GM21737 (cell line): ENCODE results near the gene SPZ1.
"Not testable (repeated sequence)": the region's sequence is repeated elsewhere in the genome, so short reads cannot be mapped to it uniquely, and the experiment has no call there.

Source experiments
- ATAC-seq: cut with Tn5 transposase; IDR thresholded peaks from one replicate; pipeline ENCODE4 v1.9.1; 2021; ENCODE audit warnings: mild to moderate bottlenecking, moderate library complexity; ENCODE audit not compliant: unreplicated experiment

SPZ1 gene

DNA sequence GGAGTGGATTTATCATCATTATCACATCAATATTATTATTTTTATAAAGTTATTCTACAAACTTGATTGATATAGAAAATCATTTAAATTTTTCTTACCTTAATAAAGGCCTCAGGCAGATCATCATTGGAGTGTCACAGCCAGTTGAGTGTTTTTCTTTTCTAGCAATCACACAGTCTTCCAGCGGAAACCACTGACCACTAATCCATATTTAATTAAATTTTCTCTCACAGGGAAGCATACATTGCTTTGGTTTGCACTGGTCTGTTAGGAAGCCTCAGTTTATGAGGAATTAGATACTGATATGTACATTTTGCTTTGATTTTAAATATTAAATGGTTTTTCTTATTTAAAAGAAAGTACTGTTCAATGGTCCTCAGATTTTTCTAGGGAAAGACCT lies 6.7 kb downstream of the SPZ1 start:
- no peak for ATAC-seq

DNA sequence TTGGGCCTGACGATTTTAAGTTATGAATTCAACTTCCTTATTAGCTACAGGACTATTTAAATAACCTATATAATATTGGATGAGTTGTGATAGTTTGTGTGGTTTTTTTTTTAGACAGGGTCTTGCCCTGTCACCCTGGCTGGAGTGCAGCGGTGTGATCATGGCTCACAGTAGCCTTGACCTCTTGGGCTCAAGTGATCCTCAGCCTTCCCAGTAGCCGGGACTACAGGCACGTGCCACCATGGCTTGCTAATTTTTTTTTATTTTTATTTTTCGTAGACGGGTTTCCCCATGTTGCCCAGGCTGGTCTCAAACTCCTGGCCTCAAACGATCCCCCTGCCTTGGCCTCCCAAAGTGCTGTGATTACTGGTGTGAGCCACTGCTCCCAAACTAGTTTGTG lies 17.6 kb downstream of the SPZ1 start:
- no peak for ATAC-seq

DNA sequence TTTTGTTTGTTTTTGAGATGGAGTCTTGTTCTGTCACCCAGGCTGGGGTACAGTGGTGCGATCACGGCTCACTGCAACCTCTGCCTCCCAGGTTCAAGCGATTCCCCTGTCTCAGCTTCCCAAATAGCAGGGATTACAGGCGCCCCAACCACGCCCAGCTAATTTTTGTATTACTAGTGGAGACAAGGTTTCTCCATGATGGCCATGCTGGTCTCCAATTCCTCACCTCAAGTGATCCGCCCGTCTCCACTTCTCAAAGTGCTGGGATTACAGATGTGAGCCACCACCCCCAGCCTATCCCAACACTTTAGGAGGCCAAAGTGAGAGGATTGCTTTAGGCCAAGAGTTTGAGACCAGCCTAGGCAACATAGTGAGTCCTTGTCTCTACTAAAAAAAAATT lies 19.3 kb downstream of the SPZ1 start:
- no peak for ATAC-seq

DNA sequence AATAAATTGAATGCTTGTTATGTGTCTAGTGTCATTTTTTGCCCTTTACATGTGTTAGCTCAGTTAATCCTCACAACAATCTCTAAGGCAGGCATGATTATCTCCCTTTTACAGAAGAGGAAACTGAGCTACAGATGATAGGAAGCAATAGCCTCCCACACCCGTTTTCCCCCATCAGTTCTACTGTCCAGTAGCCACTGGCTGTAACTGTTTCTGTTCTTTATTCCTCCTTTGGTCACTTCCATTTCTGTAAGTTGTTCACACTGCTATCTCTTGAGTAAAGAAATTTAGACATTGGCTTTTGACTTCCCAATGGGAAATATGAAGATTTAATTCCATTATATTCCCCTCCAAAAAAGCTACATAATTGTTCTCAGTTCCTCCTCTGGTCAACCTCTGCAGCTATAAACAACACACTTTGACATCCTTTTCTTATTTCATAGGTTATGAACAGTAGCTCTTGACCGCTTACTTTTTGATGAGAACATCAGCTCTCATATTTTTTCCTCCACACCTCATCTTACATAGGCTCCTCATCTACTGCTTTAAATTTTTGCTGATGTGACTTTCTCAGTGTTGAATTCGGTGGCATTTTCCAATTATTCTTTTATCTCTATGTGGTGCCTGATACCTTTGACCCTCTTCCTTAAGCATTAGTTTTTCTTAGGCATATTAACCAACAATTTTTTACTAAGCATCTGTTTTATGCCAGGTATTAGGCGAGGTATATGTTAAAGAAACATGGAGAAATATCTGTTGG lies 21.4 kb downstream of the SPZ1 start:
- ATAC-seq = no peak

DNA sequence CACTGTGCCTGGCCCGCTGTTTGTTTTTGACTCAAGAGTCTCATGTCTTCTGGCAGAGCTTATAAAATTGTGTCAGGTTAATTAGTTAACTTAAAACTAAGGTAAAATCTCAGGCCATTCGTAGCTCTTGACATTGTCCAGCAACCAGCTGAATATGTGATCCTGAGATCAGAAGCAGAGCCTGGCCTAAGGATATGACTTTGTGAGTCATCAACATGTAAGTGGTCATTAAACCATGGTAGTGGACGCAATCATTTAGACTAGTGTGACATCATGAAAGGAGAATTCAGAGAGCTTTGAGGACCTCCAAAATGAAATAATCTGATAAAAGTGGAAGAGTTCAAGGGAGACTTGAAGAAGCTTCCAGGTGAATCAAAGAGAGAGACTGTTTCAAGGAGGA lies 23.3 kb downstream of the SPZ1 start:
- ATAC-seq = no peak

DNA sequence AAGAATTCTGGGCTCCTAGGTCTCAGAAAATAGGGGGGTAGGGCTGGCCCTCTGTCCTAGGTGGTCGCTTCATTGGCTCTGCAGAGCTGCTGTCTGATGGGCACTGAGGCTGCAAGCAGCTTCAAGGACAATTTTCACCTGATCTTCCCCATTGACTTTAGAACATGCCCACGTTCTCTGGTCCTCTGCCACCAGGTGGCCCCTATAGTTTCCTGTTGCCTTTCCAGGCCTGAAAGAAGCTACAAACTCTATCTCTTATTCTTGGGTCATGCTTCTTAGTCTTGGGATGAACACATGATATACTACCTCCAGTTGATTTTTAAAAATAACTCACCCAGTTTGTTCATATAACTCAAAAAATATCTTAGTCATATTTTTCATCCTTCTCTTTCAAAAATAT lies 26.3 kb downstream of the SPZ1 start:
- no peak for ATAC-seq

DNA sequence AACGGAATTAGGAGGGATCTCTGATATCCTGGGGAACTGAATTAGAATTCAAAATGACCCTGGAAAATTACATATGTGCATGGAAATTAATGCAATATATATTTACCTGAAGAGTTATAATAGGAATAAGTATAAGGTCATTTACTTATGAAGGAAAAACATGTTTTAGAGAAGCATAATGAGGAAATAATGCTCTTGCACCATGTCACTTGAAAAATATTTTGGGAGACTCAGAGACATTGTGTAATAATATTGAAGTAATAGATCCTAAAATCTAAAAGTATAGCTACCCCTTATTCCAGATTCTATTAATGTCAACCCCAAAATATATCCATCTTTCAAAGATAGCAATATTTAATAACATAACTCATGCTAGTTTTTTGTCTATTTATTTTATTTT lies 28.4 kb downstream of the SPZ1 start:
- ATAC-seq = no peak

DNA sequence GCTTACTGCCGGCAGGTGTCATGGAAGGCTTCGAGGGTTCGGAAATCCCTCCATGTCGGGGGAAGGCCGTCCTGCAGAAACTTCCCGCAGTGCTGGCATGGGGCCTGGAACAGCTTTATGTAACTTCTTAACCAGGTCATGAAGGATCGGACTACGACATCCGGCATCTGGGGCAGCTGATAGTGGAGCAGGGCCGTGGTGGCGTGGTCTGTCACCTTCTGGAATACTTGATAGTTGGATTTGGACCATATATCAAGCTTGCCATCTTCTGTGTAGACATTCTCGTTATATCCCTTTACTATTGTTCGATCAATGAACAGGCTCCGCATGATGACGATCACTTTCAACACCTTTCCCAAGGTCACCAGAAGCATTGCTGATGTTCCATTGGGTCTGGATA lies 31.2 kb downstream of the SPZ1 start:
- ATAC-seq = not testable (repeated sequence)

DNA sequence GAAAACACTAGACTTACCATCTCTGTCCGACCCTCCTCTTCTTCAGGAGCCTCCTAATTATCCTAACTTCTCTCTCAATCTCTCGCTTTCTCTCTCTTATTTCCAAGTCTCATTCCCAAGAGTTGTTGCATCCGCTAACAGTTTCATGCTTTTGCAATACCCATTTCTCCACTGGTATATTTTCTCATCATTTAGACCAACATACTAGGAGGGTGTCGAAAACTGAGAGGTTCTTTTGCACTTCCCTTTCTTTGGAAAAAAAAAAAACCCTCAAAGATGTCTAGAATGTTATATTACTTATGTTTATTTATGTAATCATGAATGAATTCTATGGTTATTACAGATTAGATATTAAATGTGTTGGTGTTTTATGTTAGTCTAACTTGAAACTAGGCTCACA lies 35.9 kb downstream of the SPZ1 start:
- ATAC-seq = no peak

DNA sequence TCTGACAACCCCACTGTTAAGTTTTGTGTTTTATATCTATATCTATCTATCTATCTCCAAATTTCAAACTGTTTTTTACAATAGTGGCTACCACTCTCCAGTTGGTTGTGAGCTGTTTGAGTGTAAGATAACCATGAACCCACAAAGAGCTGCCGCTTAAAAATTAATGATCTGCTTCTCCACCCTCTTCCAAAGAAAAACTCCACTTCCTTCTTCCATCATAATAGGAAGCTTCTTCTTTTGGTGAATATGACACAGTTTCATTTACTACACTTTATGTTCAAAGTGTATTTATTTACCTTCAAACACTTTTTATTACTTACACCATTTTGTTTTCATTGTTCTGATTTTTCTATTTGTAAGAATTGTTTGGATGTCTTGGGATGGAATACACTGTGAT lies 37.9 kb downstream of the SPZ1 start:
- ATAC-seq = no peak

DNA sequence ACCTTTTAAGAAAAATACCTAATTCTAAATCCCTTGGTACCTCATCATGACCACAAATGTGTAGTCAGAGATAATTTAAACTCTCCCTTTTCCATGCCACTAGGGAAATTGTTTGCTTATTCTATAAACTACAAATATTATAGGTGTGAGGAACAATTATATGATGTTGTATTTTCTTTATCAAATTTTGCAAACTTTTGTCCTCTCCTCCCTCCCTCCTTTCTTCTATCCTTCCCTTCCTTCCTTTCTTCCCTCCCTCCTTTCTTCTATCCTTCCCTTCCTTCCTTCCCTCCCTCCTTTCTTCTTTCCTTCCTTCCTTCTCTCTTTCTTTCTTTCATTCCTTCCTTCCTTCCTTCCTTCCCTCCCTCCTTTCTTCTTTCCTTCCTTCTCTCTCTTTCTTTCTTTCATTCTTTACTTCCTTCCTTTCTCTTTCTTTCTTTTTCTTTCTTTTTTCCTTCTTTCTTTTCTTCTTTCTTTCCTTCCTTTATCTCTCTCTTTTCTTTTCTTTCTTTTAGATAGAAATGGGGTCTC lies 41.2 kb downstream of the SPZ1 start:
- ATAC-seq = no peak

DNA sequence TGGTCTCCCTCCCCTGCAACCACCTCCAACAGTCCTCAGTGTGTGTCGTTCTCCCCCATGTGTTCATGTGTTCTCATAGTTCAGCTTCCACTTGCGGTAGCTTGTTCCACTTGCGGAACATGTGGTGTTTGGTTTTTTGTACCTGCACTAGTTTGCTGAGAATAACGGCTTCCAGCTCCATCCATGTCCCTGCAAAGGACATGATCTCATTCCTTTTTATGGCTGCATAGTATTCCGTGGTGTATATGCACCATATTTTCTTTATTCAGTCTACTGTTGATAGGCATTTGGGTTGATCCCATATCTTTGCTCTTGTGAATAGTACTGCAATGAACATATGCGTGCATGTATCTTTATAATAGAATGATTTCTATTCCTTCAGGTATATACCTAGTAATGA lies 45.1 kb downstream of the SPZ1 start:
- ATAC-seq = no peak

DNA sequence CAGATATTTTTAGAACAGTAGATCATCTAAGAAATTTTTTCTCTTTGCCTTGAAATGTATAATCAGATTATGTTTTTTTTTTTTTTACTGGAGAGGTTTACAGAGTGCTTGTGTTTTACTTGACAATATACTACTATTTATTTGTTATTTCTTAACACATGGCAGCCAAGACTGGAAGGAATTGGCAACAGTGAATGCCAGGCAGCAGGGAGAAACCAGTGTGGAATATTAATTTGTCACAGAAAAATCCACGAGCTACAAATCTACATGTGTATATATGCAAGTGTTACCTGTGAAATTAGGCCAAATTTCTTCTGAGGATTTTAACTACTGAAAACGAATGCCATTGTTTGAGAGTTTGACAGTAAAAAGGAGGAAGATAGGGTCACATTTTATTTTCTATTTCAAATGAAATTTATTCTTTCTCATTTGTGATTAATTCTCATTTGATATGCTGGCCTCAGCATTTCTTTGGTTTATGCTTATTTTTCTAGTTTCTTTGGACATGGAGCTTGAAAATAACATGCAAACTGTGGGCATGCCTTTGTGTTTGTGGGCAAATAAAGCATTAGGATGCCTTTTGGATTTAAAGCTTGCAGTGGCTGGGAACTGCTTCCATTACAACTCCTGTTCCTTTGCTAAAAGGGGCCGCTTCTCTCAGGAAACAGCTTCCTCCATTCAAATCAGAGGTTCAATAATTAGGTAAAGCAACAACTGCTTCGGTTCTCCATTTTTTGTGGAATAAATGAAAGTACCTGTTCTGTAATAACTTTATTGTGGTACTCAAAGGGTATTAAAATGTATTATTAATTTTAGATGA lies 49.1 kb downstream of the SPZ1 start:
- no peak for ATAC-seq

DNA sequence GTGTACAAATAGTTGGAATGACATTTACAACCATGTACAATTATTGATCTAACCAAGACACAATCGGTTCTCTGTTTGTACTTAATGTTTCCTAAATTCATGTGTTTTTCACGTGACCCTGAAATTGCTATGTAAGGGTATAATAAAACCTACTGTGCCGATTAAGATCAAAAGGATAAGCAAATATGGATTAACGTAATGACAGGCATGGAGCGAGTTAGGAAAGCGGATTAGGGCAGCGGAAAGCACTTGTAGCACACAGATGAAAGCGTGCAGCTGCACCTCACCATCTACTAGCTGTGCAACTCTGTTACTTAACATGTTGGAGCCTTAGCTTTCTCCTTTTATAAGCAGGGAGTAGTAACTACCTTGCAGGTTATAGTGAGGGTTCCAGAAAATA lies 49.7 kb downstream of the SPZ1 start:
- ATAC-seq = no peak

DNA sequence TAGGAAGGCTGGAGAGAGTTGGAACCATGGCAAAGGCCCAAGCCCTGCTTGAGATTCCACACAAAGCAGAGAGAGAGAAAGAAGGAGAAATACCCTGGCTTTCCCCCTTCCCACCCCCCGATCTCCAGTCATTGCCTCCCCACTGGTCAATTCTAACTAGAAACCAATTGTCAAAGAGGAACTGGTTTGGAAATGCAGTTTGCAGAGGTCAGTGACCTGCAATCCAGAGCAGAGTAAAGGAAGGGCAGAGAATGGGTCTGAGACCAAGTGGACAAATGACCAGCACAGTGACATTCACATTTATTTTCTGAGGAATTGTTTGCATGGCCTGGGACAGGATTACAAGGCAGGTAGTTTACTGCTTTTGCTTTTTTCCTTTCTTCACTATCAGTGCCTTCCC lies 50.6 kb downstream of the SPZ1 start:
- ATAC-seq = no peak
